NCI-H187 (cell line): ENCODE measurements around the gene IL15.

Experiments
- DNase-seq, 2 experiments: peaks; one replicate each; lab custom pipeline; 2025; lab: John Stamatoyannopoulos, UW

IL15 gene

DNA sequence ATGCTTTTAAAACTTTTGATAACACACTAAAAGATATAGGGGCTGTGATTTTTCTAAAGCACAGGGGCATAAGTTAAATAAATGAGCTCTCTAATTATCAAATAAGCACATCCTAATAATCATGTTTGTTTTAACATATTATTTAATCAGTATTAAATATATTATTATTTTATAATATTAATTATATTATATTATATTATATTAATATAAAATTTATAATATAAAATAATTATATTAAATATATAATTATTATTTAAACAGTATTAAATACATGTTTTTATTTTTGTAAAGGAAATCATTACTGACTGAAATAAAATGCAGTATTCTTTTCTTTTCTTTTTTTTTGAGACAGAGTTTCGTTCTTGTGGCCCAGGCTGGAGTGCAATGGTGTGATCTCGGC lies 136.5 kb downstream of the IL15 start:
- no peak for DNase-seq

DNA sequence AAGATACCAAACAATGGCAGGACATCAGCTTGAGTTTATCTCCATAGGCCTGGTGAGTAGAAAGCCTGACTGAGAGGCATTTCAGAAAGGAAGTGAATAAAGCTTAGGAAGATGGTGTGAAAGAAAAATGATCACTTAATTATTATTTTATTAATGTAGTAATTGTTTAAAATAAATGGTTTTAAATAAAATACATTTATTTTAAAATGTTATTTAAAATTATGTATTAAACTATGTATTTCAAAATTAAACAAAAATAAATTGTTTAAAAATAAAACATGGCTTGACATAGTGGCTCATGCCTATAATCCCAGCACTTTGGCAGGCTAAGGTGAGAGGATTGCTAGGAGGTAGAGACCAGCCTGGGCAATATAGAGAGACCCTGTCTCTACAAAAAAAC lies 145.8 kb downstream of the IL15 start:
- no peak for DNase-seq
